ENCODE data around the gene RAE1.

The RAE1 gene, protein sequence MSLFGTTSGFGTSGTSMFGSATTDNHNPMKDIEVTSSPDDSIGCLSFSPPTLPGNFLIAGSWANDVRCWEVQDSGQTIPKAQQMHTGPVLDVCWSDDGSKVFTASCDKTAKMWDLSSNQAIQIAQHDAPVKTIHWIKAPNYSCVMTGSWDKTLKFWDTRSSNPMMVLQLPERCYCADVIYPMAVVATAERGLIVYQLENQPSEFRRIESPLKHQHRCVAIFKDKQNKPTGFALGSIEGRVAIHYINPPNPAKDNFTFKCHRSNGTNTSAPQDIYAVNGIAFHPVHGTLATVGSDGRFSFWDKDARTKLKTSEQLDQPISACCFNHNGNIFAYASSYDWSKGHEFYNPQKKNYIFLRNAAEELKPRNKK

DNA sequence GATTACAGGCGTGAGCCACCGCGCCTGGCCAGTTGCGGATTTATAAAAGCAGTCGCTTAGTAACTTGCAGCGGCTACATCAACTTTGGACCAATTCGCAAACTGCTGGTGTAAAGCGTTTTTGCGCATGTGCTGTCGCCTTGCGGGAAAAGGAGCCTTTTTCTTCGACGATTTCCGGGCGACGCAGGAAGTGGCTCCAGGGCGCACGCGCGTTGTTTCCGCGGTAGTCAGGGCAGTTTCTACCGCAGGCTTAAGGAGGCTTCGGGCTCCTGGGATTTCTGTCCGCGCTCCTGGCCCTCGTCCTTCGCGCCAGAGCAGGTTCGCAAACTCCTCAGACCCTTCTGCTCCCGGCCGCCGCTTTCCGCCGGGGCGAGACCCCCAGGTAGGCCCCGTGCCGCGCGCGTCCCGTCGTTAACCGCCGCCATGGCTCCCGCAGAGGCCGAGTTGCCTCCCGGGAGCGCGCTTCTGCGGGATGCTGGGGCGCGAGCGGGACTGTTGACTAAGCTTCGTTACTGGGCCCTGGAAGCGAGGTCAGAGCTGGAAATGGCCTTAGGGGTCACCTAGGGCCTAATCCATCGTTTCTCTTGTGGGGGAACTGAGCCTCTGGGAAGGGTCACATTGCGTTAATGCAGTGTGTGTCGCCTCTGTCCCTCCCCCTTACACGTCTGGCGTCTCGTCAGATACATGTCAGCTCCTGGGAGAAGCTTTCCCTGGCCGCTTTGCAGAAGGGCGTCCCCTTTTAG lies at the start of gene RAE1:
Gene RAE1, plus strand, starts transcription at position 214 of the 742 bp plus-strand sequence. CDS start 2,784 bp downstream, outside the sequence.
- peak; percentile 96 for DNase-seq

DNA sequence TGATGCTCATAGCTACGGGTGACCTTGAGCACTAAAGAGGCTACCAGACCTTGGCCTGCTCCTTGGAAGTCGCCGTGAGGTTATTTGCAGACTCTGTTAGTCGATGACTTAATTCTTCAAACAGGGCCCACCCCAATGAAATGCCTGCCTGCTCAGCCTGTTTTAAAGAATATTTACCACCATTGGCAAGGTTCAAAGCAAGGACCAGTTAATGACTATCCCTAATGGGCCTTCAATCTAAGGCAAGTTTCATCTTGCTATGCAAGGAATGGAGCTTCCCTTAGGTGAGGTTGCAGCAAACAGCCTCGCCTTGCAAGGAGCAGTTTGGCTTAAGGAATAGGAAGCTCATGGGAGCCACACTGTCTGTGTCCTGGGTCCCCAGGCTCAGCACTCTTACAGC lies 44.3 kb upstream of the RAE1 start:
- no peak for DNase-seq

DNA sequence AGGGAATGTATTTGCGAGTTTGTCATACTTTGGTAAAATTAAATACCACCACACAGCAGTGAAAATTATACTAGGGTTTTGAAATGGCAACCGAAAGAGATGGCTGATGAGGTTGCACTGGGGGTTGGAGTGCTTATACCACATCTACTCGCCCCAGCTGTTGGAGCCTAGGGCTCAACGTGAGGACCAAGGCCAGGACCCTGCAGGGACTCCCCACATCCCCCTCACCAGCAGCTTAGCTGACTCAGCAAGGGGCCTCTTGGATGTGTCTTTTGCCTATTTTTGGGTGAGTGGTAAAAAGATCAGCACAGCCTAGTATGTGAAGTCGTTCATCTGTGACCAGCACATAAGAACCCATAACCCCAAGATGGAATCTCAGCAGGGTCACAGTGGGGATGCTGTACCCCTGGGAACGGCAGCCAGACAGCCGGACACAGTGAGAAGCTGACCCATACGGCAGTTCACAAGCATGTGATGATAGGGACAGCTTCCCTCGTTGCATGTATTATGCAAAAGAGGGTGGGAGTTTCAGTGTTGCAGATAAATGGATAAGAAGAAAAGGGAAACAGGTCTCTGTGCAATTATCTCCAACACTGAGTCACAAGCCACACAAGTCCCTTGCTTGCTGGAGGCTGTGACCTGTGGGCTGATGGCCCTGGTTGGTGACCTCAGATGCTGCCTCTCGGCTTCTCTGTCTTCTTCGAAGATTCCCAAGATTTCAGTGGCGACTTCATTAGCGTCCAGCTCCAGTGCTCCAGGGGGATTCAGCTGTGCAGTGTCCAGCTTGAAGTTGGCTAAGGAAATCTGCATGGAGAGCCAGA lies 42.4 kb upstream of the RAE1 start:
- no peak for DNase-seq

DNA sequence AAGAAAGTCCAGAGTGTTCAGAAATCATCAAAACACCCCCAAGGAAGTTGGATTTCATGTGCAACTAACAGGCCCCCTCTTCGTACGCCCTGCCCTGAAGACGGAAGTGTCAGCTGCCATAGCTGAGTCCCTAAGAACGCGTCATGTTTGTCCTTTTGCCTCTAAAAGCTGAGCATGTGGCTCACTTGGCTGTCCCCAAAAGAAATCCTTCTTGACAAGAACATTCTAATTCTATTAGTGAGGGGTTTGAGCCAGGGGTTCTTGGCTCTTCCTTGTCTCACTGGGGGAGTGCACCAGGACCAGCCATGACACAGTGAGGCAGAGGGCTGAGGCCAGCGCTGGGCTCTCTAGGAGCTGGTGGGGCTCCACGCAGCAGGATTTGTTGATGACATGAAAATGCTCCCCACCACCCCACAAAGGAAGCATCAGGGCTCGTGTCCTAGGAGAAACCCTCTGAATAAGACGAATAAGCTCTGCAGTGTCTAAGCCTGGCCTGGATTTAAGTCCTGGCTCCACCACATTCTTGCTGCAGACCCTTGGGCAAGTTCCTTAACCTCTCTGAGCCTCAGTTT lies 41.4 kb upstream of the RAE1 start:
- DNase-seq: no peak

DNA sequence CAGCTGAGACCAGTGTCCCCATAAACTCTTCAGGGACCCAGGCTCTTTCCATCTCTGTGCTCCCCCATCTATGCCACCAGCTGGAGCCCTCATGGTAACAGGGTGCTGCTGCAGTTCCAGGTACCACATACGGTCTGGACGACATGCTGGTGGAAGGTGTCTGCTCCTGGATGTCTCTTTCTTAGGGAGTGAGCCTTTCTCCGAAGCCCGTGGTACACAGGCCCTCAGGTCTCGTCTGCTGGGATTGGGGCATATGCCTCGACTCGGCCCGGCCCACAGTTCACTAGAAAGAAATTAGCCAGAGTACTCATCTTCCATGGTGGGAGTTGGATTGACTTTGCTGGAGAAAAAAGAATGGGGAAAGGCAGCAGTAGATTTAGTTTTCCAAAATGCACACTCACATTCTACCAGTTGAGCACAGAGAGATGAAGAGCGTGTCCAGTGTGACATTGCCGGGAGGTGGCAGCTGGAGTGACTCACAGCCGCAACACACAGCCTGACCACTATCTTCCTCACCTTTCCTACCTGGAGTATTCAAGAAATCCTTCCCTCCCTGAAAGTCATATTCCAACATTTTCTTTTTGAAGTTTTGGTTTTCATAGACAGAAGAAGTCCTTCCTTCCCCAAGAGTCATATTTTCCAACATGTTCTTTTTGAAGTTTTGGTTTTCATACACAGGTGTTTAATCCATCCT lies 40.1 kb upstream of the RAE1 start:
- DNase-seq: no peak

DNA sequence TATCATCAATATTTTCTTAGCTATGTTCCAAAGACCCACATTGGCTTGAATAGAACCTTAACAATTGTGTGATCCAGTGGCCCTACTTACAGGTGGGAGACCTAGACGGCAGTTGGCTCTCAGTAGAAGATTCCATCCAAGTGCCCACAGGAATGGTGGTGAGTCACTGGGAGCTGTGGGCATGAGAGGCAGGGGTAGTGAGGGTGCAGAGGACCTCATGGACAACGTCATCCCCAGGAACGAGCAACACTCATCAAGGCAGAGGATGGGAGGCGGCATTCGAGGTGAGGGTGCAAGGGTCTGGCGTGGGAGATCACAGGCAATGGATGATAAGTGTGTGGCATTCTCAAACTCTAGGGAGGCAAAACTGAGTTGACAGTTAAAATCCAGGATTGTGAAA lies 38.9 kb upstream of the RAE1 start:
- DNase-seq: no peak

DNA sequence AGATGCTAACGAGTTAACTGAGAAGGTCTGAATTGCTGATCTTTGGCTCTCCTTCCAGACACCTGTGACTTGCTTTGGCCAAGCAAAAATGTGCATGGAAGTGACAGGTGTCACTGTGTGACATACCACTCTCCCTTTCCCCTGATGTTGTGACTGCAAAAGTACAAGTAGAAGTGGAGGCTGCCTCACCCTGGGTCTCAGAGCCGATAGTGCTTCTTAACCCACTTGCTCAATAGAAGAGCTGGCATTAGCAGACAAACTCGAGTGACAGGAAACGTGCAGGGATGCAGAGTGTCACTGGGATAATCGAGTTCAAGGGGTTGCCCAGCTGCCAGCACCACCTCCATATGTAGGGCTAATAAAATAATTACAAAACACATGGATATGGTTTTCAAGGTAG lies 37.8 kb upstream of the RAE1 start:
- no peak for DNase-seq

DNA sequence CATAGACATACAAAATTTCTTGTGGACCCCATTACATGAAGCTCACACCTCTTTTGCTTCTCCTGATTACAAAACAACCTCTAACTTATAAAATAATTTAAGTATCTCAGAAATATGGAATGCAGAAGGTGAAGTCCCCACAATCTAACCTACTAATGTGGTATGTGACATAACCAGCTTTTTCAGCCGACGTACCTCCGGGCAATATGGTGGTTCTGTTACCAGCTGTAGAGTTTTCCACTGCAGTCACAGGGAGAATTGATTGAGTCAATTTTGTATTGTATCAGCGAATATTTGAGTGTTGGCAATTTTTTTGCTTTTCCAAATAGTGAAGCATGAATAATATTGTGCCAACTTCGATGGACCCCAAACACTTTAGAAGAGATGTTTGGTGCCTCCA lies 37.1 kb upstream of the RAE1 start:
- no peak for DNase-seq

DNA sequence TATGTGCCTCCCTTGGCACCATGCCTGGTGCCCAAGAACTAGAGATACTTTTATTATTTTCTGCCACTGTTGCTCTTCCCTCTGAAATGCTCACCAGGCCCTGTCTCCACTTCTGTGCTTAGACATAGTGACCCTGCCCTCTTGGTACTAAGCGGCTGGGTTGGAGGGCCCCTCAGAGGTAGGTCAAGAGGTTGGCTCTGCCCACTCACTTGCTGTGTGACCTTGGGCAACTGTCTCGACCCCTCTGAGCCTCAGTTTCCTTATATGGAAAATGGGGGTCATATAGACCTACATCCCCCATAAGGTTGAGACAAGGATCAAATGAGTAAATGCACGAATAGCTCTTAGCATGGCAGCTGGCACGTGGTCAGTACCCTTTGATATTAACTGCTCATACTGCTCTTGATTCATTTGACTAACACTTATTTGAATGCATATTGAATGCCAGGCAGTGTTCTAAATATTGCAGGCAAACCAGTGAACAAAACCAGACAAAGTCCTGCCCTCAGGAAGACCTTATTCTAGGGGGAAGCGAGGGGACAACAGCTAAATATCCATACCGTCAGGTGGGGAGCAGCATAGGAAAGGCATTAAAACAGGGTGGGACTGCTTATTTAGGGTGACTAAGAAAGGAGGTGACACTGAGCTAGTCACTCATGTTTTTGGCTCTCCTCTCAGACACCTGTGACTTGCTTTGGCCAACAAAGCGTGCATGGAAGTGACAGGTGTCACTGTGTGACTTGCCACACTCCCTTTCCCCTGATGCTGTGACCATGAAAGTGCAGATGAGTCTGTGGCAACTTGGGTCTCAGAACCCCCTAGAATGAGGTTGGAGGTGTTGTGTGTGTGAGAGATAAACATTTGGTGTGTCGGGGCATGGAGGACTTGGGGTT lies 35.7 kb upstream of the RAE1 start:
- no peak for DNase-seq

DNA sequence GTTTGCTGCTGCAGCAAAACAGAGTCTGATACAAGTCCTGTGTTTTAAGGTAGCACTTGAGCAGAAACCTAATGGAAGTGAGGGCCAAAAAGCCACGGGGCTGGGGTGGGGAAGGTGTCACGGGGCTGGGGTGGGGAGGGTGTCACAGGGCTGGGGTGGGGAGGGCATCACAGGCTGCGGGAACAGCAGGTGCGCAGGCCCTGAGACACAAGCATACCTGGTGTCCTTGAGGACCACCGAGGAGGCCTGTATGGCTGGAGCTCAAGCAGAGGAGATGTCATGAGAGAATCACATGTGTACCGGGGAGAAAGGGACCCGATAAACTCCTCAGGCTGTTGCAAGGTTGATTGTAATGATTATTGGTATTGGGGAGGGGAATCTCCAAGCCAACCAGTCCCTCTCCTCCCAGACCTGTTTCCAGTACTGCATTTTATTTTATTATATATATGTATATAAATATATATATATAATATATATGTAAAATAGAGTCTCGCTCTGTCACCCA lies 35.0 kb upstream of the RAE1 start:
- DNase-seq: no peak

DNA sequence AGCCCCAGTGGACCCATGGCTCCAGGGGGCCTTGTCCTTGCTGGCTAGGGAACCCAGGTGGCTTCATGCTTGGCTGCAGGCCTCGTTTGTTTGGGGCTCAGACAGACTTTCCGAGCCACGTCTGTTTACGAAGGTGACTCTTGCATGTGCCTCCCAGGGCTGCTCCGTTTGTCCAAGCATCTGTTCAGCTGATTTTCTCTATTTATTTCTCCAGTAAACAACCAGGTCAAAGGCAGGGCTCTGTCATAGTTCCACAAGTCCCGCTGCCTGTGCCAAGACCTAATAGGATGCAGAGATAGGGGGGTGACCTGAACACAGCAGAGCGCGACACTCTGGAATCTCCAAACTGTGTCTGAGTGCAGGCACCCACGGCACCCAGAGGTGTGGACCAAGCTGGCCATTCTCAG lies 34.3 kb upstream of the RAE1 start:
- DNase-seq: no peak

DNA sequence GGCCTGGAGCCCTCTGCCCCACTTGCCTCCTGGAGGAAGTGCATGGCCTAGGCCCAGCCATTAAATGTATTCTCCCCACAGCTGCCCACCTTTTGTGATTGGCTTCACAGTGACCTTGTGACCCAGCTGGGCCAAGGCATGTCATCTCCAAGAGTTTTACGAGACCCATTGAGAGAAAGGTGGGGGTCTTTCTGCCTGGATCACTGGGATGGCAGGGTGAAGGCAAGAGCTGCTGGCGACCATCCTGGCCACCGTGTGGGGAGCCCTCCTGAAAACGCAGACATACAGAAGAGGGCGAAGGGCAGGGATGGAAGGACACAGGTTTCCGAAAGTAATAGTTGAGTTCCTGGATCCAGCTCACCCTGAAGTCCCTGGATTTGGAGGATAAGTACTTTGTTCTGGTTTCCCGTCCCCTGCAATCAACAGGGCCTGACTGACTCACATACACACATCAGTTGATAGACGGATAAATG lies 33.7 kb upstream of the RAE1 start:
- no peak for DNase-seq

DNA sequence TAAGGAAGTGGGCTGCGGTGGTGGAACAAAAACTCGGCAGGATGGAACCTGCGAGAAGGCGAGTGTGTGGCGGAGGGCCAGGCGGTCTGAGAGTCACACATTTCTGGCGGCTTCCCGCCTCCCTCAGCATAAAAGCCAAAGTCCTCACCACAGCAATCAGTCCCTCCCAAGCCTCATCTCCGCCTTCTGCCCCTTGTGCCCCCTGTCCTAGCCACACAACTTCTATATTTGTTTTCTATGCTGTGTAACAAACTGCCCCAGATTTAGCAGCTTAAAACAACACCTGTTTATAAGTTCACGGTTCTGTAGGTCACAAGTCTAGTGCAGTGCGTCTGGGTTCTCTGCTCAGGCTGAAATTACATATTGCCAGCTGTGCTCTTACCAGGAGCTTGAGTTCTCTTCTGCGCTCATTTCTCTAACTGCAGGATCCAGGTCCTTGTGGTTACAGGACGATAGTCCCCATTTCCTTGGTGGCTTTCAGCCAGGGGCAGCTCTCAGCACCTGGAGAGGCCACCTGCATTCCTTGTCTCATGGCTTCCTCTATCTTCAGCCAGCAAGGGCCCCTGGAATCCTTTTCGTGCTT lies 33.2 kb upstream of the RAE1 start:
- DNase-seq: no peak

DNA sequence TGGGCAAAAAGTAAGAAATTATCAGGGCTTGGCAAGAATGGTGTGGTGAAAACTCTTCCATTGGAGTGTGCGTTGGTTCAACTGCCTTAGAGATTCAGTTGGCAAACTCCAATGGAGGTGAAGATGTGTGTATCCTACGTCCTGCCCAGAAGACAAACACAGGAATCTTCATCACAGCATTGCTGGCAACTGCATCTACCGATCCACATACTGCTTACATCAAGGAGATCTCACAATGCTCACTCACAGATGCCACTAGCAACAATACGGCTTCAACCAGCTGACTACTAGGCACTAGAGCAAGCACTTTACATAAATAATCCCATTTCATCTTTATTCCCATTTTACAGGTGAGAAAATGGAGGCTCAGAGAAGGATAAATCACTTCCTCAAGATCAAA lies 31.5 kb upstream of the RAE1 start:
- DNase-seq: no peak

DNA sequence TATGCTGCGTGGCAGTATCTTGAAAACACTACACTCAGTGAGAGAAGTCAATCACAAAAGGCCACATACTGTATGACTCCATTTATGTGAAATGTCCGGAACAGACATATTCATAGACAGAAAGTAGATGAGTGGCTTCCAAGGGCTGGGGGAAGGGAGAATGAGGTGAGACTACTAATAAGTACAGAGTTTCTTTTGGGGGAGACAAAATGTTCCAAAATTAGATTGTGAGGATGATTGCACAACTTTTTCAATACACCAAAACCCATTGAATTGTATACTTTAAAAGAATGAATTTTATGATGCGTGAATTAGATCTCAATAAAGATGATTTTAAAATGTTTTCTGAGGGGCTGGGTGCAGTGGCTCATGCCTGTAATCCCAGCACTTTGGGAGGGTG lies 30.7 kb upstream of the RAE1 start:
- no peak for DNase-seq

DNA sequence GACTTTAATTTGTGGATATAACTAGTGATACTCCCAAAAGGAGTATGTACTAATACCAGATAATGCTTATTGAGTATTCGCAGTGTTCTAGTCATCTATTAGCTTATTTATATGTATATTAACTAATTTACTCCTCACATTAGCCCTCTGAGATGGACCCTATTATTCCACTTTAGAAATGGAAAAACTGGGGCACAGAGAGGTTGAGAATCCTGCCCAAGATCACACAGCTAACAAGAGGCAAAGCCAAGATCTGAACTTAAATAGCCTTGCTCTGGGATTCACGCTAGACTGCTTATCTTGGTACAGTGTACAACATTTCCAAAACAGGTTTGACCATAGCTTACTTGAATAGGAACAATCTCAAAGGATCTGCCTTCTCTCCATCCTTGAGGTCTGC lies 29.9 kb upstream of the RAE1 start:
- DNase-seq: no peak

DNA sequence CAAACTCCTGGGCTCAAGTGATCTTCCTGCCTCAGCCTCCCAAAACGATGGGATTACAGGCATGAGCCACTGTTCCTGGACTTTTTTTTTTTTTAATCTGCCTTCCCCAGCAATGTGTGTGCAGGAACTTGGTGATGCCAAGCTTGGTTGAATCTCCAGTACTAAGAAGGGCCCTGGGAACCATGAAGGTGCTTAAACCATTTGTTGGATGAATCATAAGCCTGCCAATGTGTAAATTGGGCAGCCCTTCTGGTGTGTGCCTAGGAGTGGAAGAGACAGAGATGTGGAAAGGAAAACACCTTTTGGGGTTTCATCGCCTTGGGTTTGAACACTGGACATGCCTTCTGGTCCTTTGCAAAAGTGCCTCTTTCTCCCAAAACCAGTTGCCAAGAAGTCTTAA lies 28.6 kb upstream of the RAE1 start:
- no peak for DNase-seq

DNA sequence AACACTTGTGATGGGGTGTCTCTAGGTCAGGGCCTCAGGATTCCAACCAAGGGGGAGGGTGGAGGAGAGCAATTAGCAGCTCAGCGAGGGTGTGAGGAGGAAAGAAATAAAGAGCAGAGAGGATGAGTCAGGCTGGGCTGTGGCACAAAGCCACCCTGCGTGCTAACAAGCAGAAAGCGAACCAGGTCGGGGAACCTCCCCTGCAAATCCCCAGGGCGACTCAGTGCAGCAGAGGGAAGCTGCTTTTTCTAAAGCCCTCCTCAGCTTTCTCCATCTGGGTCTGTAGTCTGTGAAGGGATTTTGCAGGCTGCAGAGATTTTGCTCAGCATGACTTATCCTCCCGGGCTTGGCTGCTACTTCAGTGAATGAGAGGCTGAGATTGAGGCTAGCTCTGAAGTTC lies 28.0 kb upstream of the RAE1 start:
- DNase-seq: no peak

DNA sequence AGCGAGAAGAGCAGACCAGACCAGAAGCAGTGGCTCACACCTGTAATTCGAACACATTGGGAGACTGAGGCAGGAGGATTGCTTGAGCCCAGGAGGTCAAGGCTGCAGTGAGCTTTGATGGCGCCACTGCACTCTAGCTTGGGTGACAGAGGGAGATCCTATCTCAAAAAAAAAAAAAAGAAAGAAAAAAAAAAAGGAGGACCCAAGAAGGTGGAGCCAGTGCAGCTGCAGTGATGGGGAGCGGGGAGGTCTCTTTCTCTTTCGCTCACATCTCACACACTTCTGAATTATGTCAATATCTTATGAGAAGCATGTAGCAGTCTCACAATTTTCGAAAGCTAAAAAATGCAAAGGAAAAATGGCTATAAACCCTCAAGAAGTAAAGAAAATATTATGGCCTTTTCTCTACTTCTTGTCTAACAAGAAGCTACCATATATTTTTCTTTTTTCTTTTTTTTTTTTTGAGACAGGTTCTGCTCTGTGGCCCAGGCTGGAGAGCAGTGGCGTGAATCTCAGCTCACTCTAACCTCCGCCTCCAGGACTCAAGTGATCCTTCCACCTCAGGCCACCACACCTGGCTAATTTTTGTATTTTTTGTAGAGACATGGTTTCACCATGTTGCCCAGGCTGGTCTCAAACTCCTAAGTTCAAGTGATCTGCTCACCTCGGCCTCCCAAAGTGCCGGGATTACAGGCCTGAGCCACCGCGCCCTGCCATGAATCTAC lies 25.3 kb upstream of the RAE1 start:
- no peak for DNase-seq

All from femur (tissue), 1 donor.